ENCODE results near the gene RAD18.

- TF ChIP-seq SP1 (IDR thresholded peaks at IDR 0.05) (no peak), CTCF (IDR thresholded peaks at IDR 0.05; ENCODE audit: low read depth, low read length, missing input control) (no peak), GABPA (IDR thresholded peaks at IDR 0.05 in 1 of 2, conservative IDR thresholded peaks at IDR 0.05 in 1 of 2) (no peak), MAX (IDR thresholded peaks at IDR 0.05) (no peak), EGR1 (IDR thresholded peaks at IDR 0.05; ENCODE audit: low read depth in 2 of 2) (no peak), ZBTB33 (IDR thresholded peaks at IDR 0.05) (no peak), YY1 (IDR thresholded peaks at IDR 0.05) (no peak), TAF1 (conservative IDR thresholded peaks at IDR 0.05) (no peak), RXRA (IDR thresholded peaks at IDR 0.05) (no peak), JUND (IDR thresholded peaks at IDR 0.05) (no peak), ATF3 (IDR thresholded peaks at IDR 0.05) (no peak)
Measured at GRCh38 chr3:8891303-8891702, 72.0 kb downstream of the RAD18 start.

Data from liver (tissue), 3 donors.